DND-41 (cell line): ENCODE data around the gene SULT1A2.

Experiments used
- CTCF ChIP-seq: IDR thresholded peaks from 2 replicates; pipeline ENCODE4 v1.5.1; 2012; ENCODE audit warnings: borderline replicate concordance, low read length, moderate library complexity, mild to moderate bottlenecking; ENCODE audit not compliant: poor library complexity, severe bottlenecking; ENCODE audit errors: extremely low read depth
- EZH2 ChIP-seq: IDR thresholded peaks from 3 replicates; pipeline ENCODE4 v1.6.1; 2012; ENCODE audit warnings: borderline replicate concordance, low read depth, mild to moderate bottlenecking, moderate library complexity, low read length, inconsistent platforms; ENCODE audit not compliant: severe bottlenecking

GRCh38 chr16:28617874-28618273, 21.0 kb upstream of the SULT1A2 start:
- TF ChIP-seq CTCF (no peak), EZH2 (no peak)
